Urinary bladder (tissue), 4 donors: ENCODE data around the gene FIBP. TPM values are rescaled to one million over a fixed set of nuclear protein-coding genes. Genes with fewer than 3 reads are reported as not detected.

Experiments used
- DNase-seq: peaks from one replicate; pipeline ENCODE4 v3.0.0-alpha.2; 2015; ENCODE audit errors: extremely low spot score
- H3K27ac ChIP-seq: one replicate; pipeline ENCODE4 v1.5.1; 2013; ENCODE audit warnings: low read depth, mild to moderate bottlenecking, moderate library complexity
- H3K36me3 ChIP-seq: one replicate; pipeline ENCODE4 v1.6.1; 2013; ENCODE audit warnings: mild to moderate bottlenecking, moderate library complexity; ENCODE audit not compliant: insufficient read depth
- H3K4me1 ChIP-seq: one replicate; pipeline ENCODE4 v1.6.1; 2013; ENCODE audit warnings: mild to moderate bottlenecking, moderate library complexity; ENCODE audit not compliant: insufficient read depth
- H3K4me3 ChIP-seq: one replicate; pipeline ENCODE4 v1.5.1; 2013; ENCODE audit warnings: low read depth, low read length
- WGBS: extraction: QIAGEN DNeasy Blood & Tissue Kit; methylation state at CpG from one replicate; pipeline ENCODE4 v1.1.7; 2013; 5-methylcytosine and 5-hydroxymethylcytosine counted together
- polyA plus RNA-seq: library from polyadenylated mRNA; stranded (reverse); fragments of 200-250 nt; gene quantifications from one replicate; pipeline ENCODE4 v1.2.3, GENCODE V29; 2013
- total RNA-seq: library from RNA; depleted of rRNA; stranded (reverse); fragments of >200 nt; gene quantifications from one replicate; pipeline ENCODE4 v1.2.3, GENCODE V29; 2014
- donor health status: healthy with polysubstance abuse.
- donor health status: healthy.

Gene FIBP
- total and polyA plus RNA-seq, 2 donors = 60.7 to 64.0 TPM

DNA sequence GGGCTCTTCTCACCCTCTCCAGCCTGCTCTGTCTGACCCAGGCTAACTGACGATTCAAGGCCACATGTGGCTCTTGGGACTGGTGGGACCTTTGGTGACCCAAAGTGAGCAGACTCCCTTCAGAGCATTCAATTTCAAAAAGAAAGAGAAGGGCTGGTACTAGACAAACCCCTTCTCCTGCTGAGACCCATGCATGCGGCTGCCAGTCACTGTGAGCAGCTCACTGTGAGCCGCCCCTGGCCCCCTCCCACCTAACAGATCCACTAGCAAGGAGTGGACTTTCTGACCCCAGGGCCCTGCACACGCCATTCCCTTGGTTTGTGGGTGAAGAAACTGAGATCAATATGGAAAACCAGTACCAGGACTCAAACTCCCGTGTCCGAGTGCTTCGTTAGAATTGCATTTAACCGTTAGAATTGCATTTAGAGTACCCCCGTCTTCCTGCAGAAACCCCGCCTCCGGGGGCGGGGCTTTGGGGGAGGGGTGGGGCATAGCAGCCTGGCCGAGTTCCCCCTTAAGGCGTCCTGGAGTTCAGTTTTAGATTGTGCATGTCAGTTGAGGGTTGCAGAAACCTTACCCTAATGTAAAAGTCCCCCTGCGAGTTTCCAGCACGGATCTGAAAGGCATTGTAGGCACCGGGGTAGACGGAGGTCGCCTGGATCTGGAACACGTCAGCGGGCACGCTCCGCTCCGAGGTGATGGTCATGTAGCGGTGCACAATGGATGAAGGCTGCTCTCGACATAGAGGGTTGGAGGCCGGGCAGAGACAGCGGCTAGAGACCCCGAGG is 20.8 kb downstream of the FIBP start:
- 53% methylated on average over 29 of the region's 29 CpGs for WGBS
- Histone ChIP-seq H3K4me1 (peaks cover 3% of the 10 kb centered on the region), H3K27ac (no peak overlapping the region), H3K36me3 (no peaks in the 10 kb centered on the region), H3K4me3 (no peak overlapping the region)
- no peak for DNase-seq

DNA sequence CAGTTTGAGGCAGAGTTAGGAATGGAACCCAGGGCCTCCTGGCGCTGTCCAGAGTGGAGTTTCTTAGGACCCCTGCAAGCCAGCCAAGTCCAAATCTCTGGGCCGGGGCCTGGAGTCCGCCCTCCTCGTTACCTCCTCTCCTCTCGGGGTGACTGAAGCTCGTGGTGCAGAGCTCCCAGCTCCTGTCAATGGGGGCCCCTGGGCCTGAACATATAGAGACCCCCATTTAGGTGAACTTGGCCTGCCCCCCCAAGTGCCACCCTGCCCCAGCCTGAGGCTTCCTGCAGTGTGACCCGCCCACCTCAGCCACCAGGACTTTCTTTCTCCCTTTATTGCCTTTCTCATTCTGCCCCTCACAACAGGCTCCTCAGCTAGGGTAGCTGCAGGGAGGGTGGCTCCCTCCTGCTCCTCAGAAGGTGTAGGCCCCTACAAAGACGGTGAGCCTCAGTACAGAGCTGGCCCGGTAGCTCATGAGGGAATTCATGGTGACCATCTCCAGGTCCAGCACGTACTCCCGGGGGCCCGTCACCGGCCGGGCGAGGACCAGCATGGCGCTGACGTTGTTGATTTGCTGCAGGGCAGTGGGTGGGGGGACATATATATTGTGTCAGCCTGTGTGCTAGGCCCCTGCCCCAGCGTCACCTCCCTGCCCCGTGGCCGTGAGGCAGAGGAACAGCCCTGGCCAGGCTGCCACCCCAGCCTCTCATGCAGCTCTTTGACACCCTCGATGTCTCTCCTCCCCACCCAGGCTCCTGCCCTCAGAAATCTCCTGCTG is 21.6 kb downstream of the FIBP start:
- Histone ChIP-seq H3K27ac (no peak overlapping the region), H3K36me3 (no peaks in the 10 kb centered on the region), H3K4me3 (no peak overlapping the region), H3K4me1 (peaks cover 2% of the 10 kb centered on the region)
- 78% methylated on average over 21 of the region's 21 CpGs for WGBS
- no peak for DNase-seq

DNA sequence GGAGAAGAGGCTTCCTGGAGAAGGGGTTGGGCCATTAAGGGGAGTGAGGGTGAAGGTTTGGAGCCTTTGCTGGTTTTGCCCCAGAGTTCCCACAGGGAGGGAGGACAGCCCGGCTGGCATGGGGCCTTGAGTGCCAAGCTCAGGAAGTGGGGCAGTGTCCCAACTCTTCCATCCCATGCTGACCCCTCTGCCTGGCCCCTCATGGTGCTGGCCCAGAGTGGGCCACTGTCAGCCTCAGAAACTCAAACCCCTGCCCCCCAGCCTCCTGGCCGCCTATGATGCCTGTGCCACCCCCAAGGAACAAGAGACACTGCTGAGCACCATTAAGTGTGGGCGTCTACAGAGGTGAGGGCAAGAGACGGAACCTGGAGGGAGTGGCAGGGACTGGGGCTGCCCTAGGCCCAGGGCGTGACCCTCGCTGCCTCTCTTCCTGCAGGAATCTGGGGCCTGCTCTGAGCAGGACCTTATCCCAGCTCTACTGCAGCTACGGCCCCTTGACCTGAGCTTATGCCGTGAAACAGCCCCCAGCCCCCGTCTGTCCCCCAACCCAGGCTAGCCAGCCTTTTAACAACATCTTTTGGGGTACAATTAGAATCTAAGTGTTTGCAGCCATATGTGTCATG is 22.6 kb downstream of the FIBP start:
- WGBS = 78% methylated on average over 9 of the region's 9 CpGs
- Histone ChIP-seq H3K36me3 (no peaks in the 10 kb centered on the region), H3K4me1 (no peaks in the 10 kb centered on the region), H3K27ac (no peak overlapping the region), H3K4me3 (no peak overlapping the region)
- no peak for DNase-seq

DNA sequence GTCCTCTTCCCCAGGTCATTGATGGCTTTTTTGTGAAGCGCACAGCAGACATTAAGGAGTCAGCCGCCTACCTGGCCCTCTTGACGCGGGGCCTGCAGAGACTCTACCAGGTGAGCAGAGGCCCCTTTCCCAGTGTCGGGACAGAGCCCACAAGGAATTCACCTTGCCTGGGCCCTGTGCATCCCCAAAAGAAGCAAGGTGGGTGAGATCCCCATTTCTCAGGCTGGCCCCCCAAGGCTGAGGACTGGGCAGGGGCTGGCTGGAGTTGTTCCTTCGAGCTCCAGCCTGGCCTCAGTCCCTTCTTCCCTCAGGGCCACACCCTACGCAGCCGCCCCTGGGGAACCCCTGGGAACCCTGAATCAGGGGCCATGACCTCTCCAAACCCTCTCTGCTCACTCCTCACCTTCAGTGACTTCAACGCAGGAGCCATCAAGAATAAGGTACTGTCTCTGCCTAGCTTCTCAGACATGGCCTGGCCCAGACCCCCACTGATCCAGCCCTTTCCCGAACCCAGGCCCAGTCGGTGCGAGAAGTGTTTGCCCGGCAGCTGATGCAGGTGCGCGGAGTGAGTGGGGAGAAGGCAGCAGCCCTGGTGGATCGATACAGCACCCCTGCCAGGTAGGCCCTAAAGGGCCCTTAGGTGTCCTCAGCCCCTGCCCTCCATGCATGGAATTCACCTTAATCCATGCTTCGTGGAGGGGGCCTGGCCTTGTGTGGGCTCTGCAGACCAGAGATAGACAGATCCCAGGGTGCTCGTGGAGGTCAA is 23.4 kb downstream of the FIBP start:
- Histone ChIP-seq H3K4me3 (no peak overlapping the region), H3K4me1 (no peaks in the 10 kb centered on the region), H3K36me3 (no peaks in the 10 kb centered on the region), H3K27ac (no peak overlapping the region)
- no peak for DNase-seq
- 82% methylated on average over 18 of the region's 18 CpGs for WGBS

DNA sequence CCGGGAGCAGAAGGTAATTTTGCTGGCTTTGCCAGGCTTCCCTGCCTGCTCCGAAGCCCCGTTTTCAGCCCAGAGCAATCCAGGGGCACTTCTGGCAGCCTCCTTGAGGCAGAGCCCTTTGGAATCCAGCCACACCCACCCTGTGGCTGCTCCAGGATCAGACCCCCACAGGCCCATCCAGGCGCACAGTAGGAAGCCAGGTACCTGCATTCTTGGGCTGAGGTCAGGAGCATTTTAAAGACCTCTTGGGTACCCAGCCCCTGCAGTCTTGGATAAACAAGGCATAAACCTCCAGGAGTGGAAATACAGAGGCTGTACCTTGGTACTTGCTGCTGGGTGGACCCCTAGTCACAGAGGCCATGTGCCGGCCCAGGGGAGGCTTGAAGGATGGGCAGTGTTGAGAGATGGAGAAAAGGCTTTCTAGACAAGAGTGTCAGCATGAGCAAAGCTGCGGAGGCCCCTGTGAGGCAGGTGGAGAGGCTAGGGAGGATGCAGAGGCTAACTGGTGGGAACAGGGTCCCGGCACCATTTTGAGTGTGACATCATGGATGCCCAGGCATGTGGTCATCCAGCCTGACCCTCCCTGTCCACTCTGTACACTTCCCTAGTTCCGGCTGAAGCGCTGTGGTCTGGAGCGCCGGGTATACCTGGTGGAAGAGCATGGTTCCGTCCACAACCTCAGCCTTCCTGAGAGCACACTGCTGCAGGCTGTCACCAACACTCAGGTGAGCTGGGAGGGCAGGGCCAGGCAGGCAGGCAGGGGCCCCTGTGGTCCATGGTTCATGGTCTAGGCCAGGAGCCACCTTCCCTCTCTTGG is 24.2 kb downstream of the FIBP start:
- no peaks in the 10 kb centered on the region for H3K36me3 ChIP-seq
- no peak overlapping the region for H3K27ac ChIP-seq
- no peak for DNase-seq
- WGBS = 82% methylated on average over 12 of the region's 12 CpGs
- H3K4me1 ChIP-seq = no peaks in the 10 kb centered on the region
- H3K4me3 ChIP-seq = no peak overlapping the region

DNA sequence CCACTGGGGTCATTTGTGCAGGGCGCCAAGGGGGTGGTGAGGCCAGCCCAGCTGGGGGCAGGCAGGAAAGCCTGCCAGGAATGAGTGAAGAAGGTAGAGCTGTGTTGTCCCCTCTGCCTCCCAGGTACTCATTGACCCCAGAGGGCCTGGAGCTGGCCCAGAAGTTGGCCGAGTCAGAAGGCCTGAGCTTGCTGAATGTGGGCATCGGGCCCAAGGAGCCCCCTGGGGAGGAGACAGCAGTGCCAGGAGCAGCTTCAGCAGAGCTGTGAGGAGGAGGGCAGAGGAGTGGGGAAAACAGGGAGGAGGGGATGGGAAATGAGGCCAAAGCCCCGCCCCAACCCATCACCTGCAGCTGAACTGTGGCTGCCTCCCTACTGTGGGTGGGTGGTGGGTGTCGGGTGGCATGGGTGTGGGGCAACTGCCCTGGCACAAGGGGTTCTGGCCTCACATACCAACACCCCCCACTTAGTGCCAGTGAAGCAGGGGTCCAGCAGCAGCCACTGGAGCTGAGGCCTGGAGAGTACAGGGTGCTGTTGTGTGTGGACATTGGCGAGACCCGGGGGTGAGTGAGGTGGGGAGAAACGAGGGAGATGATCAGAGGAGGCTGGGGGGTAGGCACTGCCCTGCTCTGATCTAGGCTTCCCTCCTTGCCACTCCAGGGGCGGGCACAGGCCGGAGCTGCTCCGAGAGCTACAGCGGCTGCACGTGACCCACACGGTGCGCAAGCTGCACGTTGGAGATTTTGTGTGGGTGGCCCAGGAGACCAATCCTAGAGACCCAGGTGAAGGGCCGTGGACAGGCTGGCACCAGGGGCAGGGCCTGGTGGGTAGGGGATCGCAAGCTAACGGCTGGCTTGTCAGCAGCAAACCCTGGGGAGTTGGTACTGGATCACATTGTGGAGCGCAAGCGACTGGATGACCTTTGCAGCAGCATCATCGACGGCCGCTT is 25.1 kb downstream of the FIBP start:
- WGBS = 87% methylated on average over 24 of the region's 24 CpGs
- no peak overlapping the region for H3K27ac ChIP-seq
- H3K4me1 ChIP-seq = no peaks in the 10 kb centered on the region
- no peaks in the 10 kb centered on the region for H3K36me3 ChIP-seq
- H3K4me3 ChIP-seq = no peak overlapping the region
- no peak for DNase-seq

DNA sequence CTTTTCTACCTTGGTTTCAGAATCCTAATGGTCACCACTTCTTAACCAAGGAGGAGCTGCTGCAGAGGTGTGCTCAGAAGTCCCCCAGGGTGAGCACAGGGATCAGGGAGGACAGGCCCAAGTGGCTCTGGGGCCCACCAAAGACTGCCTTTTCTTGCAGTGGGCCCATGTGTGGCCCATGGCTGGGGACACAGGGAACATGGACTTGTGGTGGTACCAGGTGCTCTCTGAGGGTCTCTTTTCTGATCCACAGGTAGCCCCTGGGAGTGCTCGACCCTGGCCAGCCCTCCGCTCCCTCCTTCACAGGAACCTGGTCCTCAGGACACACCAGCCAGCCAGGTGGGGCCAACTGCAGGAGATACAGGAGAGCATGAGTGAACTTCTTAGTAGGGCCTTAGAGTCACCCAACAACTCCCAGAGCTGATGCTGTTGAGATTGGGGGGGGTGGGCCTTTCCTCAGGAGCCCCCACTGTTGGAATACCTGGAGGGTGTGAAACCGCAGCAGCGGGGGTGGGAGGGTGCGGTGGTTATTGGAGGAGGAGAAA is 26.0 kb downstream of the FIBP start:
- no peak overlapping the region for H3K27ac ChIP-seq
- H3K36me3 ChIP-seq = no peaks in the 10 kb centered on the region
- H3K4me3 ChIP-seq = no peak overlapping the region
- H3K4me1 ChIP-seq = no peaks in the 10 kb centered on the region
- no peak for DNase-seq
- 87% methylated on average over 5 of the region's 5 CpGs for WGBS

DNA sequence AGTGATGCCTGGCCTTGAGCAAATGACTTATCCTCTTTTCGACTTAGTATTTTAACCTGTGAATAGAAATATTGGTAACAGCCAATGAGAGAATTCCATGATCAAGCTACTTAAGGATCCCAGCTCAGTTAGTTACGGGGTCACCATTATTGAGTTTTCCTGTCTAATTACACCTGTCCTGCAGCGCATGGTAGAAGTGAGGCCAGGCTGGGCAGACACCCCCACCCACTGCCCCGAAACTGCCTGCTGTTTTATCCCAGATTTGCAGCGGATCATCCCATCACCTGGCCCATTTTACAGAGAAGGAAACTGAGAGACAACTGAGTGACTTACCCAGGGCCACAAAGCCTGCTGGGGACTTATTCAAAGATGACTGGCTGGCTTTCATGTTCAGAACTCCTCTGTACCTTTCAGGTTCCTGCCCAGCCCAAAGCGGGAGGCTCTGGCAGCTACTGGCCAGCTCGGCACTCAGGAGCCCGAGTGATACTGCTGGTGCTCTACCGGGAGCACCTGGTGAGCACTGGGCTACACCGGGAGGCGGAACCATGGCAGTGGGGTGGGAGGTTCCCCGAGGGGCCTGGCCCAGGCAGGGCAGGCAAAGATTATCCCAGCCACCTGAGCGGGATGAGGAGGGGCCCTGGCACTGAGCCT is 26.6 kb downstream of the FIBP start:
- Histone ChIP-seq H3K4me1 (no peaks in the 10 kb centered on the region), H3K4me3 (no peak overlapping the region), H3K36me3 (no peaks in the 10 kb centered on the region), H3K27ac (no peak overlapping the region)
- 86% methylated on average over 13 of the region's 13 CpGs for WGBS
- DNase-seq = no peak

DNA sequence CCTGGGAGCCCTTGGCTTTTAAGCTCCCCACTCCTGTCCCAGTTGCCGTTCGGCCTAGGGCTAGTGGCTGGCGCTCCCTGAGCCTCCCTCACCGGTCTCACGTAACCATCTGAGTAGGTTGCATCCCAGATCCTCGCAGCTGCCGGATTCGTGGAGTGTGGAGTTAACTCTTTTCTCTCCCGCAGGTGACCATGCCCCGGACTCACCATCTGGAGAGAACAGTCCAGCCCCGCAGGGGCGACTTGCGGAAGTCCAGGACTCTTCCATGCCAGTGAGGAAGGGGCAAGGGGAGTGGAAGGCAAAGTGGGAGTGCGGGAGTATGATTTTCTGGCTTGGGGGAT is 27.1 kb downstream of the FIBP start:
- 7% methylated on average over 14 of the region's 14 CpGs for WGBS
- Histone ChIP-seq H3K4me3 (peak overlapping the region; percentile 72), H3K36me3 (no peaks in the 10 kb centered on the region), H3K4me1 (no peaks in the 10 kb centered on the region), H3K27ac (peak overlapping the region; percentile 95)
- no peak for DNase-seq

DNA sequence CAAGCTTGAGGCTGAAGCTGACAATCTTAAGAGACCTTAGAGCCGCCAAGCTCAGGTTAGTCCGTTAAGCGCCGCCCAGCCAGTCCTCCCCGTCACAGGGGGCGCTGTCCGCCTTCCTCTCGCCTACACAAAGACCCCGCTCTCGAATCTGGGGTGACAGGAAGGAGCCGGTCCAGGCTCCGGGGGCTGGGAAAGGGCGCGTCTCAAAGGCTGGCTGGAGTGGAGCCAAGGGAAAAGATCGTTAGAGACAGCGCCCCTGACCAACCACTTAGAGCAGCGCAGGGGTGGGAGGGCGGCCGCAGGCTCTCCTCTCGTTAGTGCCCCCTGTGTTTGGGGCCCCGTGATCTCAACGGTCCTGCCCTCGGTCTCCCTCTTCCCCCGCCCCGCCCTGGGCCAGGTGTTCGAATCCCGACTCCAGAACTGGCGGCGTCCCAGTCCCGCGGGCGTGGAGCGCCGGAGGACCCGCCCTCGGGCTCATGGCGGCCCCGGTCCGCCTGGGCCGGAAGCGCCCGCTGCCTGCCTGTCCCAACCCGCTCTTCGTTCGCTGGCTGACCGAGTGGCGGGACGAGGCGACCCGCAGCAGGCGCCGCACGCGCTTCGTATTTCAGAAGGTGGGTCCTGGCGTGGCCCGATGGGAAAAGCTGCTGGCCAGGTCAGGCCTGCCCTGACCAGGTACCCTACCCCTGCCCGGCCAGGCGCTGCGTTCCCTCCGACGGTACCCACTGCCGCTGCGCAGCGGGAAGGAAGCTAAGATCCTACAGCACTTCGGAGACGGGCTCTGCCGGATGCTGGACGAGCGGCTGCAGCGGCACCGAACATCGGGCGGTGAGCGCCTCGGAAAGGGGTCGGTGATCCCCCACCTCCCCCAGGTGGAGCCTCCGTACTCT is 27.8 kb downstream of the FIBP start, which contains the start of gene MUS81:
Gene MUS81 (plus strand): TSS at position 156 of the 887 bp plus-strand sequence. CDS start 321 bp downstream, at position 477.
- Histone ChIP-seq H3K36me3 (no peaks in the 10 kb centered on the region), H3K4me3 (peak within 1 kb of the TSS; percentile 72), H3K4me1 (no peaks in the 10 kb centered on the region), H3K27ac (peak within 1 kb of the TSS; percentile 95)
- DNase-seq = peak; percentile 97
- under 1% methylated on average over 78 of the region's 78 CpGs for WGBS
